C4-2B (cell line): ENCODE results near the gene PRKCZ.

Source experiments
- CTCF ChIP-seq: fragments of 450-650 bp; conservative IDR thresholded peaks from 2 replicates; pipeline ENCODE4 v1.5.1; 2017; ENCODE audit warnings: mild to moderate bottlenecking
- ZFX ChIP-seq: fragments of 450-650 bp; IDR thresholded peaks from 2 replicates; pipeline ENCODE4 v1.6.1; 2017

- TF ChIP-seq CTCF, result no peak
- TF ChIP-seq ZFX, result no peak
Observed at GRCh38 chr1:2152954-2153353, 102.7 kb downstream of the PRKCZ start.
